ENCODE results near the gene NPIPB2.
"Not testable (repeated sequence)": the region's sequence is repeated elsewhere in the genome, so short reads cannot be mapped to it uniquely, and the experiment has no call there.

NPIPB2 gene

DNA sequence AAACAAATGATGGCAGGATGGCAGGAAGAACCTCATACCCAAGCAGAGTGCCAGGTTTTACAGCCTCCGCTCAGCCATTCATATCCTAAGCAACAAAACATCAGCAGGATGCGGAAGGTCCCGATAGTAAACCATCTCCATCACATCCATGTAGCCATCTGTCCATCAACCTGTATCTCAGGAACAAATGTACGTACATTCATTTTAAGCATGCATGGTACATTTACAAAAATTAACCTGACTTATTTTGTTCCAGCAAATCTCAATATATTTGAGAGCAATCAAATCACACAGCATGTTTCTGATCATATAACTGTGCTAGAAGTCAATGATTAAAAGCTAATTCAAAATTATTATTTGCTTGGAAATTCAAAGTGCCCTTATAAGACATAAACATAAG lies at the start of gene NPIPB2:
NPIPB2 (minus strand) TSS at position 101 of the 400 bp plus-strand sequence; CDS start at position 101, 0 bp downstream.
- DNase-seq (ENCODE audit: low spot score): not testable (repeated sequence)

GRCh38 chr16:11990702-11991390 lies 49.0 kb upstream of the NPIPB2 start:
- no peak for DNase-seq (ENCODE audit: low spot score)

GRCh38 chr16:11988258-11988978 lies 46.6 kb upstream of the NPIPB2 start:
- DNase-seq (ENCODE audit: low spot score): no peak

DNA sequence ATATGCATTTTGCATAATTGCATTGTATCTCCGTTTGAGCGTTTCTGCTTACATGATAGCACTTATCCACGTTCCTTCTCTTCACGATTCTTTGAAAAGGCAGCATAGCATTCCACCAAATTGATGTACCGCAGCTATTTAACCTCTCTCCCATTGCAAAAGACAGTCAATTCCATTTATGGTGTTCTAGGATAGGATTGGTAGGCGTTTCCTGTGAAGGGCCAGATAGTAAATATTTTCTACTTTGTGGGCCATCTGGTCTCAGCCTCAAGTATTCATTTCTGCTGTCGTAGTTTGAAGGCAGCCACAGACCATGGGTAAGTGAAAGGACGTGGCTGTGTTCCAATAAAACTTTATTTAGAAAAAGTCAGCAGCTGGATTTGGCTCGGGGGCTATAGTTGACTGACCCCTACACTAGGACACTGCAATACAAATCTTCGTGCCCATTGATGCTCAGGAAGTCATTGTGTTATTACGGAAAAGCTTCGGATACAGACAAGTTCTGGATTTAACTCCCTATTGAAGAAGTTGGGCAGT lies 44.7 kb upstream of the NPIPB2 start:
- DNase-seq (ENCODE audit: low spot score): no peak

DNA sequence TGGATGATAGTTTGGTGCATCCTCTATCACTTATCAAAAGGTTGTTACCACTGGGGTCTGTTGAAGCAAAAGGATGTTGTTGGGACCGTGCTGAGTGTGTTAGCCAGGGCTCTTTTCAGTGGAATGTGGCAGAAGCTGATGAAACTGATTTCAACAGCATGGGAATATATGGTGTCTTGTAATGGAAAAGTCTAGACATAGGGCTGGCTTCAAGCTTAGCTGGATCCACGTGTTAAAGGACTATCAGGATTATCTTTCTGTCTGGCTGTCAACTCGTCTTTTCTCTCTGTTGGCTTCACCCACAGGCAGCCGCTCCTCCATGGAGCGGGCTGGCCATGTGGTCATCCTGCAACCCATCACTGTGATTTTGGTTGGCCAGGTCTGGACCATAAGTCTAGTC lies 43.4 kb upstream of the NPIPB2 start:
- no peak for DNase-seq (ENCODE audit: low spot score)

DNA sequence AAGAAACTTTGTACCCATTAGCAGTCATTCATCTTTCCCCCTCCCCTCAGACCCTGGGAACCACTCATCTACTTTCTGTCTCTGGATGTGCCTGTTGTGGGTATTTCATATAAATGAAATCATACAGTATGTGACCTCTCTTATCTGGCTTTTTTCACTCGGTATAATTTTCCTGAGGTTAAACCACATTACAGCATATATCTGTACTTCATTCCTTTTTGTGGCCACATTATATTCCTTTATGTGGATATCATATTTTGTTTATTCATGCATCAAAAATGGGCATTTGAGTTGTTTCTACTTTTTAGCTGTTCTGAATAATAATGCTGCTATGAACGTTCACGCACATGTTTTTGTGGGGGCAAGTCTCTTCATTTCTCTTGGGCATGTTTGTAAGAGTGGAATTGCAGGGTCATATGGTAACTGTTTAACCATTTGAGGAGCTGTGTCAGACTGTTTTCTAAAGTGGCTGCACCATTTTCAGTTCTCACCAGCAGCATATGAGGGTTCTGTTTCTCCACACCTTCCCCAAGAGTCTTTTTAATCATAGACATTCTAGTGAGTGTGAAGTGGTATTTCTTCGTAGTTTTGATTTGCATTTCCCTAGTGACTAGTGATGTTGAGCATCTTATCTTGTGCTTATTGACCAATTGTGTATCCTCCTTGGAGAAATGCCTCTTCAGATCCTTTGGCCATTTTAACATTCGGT lies 38.4 kb upstream of the NPIPB2 start:
- DNase-seq (ENCODE audit: low spot score): no peak

DNA sequence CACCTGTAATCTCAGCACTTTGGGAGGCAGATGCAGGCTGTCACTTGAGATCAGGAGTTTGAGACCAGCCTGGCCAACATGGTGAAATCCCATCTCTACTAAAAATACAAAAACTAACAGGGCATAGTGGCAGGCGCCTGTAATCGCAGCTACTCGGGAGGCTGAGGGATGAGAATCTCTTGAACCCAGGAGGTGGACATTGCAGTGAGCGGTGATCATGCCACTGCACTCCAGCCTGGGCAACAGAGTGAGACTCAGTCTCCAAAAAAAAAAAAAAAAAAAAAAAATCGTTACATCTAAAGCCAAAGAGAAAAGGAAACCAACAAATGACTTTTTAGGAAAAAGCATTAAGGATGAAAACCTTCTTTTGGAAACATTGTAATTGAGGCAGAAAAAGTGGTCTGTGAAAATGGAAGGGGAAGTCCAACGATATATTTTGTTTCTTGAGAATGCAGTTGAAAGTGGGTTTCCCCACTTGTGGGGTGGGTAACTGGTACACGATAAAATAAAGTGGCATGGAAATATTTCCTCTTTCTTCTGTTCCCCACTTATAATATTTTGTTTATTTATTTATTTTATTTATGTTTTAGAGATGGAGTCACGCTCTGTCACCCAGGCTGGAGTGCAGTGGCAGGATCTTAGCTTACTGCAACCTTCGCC lies 37.3 kb upstream of the NPIPB2 start:
- DNase-seq (ENCODE audit: low spot score): no peak

- no peak for DNase-seq (ENCODE audit: low spot score)
Measured at GRCh38 chr16:11978080-11978479, 36.2 kb upstream of the NPIPB2 start.

- peak; percentile 91 for DNase-seq (ENCODE audit: low spot score)
Measured at GRCh38 chr16:11977376-11978041, 35.7 kb upstream of the NPIPB2 start.

DNA sequence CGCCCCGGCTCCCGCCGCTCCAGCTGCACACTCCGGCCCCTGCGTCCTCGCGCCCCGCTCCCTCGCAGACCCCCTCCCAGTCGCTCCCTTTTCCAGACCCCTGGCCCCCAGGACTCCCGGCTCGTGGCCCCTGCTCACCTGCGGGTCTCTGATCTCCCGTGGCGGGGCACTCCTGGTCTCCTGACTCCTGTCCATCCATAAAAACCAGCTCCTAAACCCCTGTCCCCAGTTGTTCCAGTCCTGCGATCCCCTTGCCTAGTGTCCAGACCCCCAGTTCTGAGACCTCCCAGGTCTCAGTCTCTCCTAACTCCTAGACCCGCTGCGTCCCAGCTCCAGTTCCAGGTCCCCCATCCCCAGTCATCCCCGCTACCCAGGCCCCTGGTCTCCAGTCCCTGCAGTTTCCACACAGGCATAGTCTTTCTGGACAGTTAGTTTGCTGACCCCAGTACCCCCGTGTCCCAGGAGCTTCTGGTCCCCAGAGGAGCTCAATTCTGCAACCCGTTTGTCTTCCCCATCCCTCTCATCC lies 35.1 kb upstream of the NPIPB2 start:
- DNase-seq (ENCODE audit: low spot score): no peak

DNA sequence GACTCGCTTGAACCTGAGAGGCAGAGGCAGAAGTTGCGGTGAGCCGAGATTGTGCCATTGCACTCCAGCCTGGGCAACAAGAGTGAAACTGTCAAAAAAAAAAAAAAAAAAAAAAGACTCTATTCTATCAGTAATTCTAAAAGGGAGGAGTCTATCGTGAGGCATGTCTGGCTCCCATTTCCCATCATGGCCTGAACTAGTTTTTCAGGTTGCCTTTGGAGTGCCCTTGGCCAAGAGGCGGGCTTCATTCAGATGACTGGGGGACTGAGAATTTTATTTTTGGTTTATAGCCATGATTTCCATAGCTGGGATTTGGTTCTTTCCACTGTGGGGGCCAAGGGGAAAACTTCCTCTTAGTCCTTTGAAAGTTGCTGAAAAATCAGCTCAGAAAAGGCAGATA lies 31.2 kb upstream of the NPIPB2 start:
- DNase-seq (ENCODE audit: low spot score): no peak

DNA sequence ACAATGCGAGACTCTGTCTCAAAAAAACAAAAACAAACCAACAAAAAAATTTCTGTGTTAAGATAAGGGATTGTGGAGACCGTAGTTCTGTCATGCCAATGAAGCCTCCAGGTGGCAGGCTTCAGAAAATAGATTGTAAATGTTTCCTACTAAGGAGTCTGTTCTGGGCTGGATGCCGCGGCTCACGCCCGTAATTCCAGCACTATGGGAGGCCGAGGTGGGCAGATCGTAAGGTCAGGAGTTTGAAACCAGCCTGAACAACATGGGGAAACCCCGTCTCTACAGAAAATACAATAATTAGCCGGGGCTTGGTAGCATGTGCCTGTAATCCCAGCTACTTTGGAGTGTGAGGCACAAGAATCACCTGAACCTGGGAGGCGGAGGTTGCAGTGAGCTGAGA lies 30.3 kb upstream of the NPIPB2 start:
- no peak for DNase-seq (ENCODE audit: low spot score)

- DNase-seq (ENCODE audit: low spot score): not testable (repeated sequence)
Measured at GRCh38 chr16:11970292-11970691, 28.4 kb upstream of the NPIPB2 start.

DNA sequence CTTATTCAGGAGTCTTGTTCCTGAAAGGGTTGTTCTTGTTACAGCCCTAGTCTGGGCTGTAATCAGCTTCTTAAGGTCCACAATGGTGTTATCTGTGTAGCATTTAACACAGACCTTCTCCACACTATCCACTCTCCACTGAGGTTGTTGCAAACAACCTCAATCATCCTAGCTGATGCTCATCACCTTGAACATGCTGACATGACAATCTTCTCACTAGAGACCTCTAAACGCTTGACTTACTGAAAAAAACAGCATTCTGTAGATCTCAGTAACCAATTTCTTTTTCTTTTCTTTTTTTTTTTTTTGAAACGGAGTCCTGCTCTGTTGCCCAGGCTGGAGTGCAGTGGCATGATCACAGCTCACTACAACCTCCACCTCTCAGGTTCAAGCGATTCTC lies 26.7 kb upstream of the NPIPB2 start:
- DNase-seq (ENCODE audit: low spot score): no peak

DNA sequence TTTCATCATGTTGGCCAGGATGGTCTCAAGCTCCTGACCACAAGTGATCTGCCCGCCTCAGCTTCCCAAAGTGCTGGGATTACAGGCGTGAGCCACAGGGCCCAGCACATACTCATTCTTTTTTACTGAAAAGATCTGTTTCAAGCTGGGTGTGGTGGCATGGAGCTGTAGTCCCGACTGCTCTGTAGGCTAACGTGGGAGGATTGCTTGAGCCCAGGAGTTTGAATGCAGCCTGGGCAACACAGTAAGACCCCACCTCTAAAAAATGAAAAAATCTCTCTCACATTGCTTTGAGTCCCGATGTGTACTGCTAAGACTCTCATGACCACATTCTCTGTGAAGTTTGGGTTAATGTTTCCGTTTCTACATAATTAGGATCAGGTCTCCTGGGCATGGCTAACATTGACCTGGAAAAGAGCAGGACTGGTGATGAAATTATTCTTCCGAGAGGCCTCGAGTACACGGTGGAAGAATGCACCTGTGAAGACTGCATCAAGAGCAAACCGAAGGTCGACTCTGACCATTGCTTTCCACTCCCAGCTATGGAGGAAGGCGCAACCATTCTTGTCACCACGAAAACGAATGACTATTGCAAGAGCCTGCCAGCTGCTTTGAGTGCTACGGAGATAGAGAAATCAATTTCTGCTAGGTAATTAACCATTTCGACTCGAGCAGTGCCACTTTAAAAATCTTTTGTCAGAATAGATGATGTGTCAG lies 25.5 kb upstream of the NPIPB2 start:
- no peak for DNase-seq (ENCODE audit: low spot score)

DNA sequence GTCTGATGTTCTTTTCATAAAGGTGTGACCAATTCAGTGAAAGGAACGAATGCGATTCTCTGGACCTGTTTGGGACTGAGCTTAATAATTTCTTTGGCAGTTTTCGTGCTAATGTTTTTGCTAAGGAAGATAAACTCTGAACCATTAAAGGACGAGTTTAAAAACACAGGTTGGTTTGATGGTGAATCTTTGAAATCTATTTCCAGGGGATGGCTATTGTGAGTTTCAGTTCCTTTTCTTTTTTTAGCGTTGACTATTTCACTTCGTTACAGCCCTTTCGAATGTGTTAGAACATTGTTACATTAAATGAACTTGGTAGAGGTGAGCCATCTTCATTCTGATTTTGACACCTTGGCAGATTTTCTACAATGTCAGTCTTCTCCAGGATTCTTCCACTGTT lies 24.3 kb upstream of the NPIPB2 start:
- no peak for DNase-seq (ENCODE audit: low spot score)

- DNase-seq (ENCODE audit: low spot score): no peak
Measured at GRCh38 chr16:11964761-11965551, 23.1 kb upstream of the NPIPB2 start, which contains the start of gene TNFRSF17. TNFRSF17 (plus strand) TSS chr16:11965210; CDS start chr16:11965325, 115 bp downstream.

GRCh38 chr16:11963706-11964105 lies 21.9 kb upstream of the NPIPB2 start:
- DNase-seq (ENCODE audit: low spot score): no peak

GRCh38 chr16:11962978-11963377 lies 21.1 kb upstream of the NPIPB2 start:
- not testable (repeated sequence) for DNase-seq (ENCODE audit: low spot score)

- not testable (repeated sequence) for DNase-seq (ENCODE audit: low spot score)
Measured at GRCh38 chr16:11962457-11962856, 20.6 kb upstream of the NPIPB2 start.
